NCI-H345 treated with DMSO at 0.1 percent for 48 hours (cell line): ENCODE measurements around the gene SYNGR2.

Experiments
- DNase-seq: peaks from one replicate; lab custom pipeline; 2025; ENCODE audit not compliant: unreplicated experiment; lab: John Stamatoyannopoulos, UW

The SYNGR2 gene

GRCh38 chr17:78168242-78168902 is at the start of gene SYNGR2:
Gene SYNGR2, plus strand, starts transcription at chr17:78168581. Its CDS starts 36 bp downstream, at chr17:78168617.
- DNase-seq: peak; percentile 73

GRCh38 chr17:78118801-78119241 is 49.6 kb upstream of the SYNGR2 start:
- no peak for DNase-seq

DNA sequence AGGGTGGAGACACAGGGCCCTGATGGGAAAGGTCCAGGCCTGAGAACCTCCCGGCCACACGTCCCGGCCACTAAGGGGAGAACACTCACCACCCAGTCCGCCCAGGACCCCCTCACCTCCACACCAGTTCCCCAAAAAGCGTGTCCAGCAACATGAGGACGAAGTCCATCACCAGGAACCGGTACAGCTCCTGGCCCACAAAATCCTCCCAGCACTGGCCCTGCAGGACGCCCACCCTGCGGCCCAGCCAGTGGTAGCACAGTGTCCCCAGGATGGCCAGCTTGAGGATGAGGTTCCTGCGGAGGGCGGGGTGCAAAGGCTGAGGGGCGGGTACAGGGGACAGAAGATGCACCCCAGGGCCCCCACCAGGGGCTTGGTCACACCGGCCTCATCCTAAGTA is 47.8 kb upstream of the SYNGR2 start:
- no peak for DNase-seq

- no peak for DNase-seq
These were observed 47.2 kb upstream of the SYNGR2 start for GRCh38 chr17:78120971-78121800.

DNA sequence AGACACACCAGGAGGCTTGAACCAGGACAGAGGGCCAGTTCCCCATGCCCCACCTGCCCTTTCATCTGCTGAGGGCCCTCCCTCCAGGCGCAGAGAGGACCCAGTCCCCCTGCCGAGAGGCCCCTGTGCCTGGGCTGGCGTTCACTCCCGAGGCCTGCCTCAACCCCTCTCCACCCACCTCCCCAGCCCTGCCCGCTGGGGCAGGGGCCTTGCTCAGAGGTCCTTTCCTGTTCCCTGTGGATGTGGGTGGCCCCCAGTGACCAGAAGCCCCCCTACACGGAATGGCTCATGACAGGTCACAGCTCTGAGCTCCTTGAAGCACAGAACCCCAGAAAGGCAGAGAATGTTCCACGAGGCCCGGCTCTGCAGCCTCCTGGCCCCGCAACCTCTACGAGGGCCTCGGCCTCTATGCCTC is 46.6 kb upstream of the SYNGR2 start:
- no peak for DNase-seq

DNA sequence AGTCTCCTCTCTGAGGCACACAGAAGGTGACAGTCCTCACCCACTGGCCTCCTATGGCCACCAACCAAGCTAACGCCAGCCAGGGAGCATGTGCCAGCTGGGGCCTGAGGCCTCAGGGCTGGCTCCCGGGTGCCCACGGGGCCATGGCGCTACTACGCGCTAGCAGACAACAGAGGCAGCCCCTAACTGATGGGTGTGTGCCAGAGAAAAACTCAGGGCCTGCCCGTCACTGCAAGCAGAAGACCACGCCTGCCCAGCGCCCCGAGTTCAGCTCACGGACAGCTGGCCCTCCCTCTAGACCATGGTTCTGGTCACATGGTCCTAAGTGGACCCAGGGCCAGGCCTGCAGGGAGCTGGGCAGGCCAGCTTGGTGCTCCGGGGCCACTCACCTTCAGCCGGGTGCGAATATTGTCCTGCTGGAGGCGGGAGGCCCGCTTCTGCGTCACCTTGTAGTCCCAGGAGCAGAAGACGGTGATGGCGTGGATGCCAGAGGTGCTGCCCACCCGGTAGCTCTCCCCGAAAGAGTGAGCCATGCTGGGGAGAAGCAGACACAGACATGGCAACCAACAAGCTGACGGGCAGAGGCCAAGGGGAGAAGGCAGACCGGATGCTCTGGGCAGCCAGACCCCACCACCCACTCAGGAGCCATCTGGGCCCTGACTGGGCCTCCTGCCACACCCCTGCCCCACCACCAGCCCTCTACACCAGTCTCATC is 46.0 kb upstream of the SYNGR2 start:
- no peak for DNase-seq

DNA sequence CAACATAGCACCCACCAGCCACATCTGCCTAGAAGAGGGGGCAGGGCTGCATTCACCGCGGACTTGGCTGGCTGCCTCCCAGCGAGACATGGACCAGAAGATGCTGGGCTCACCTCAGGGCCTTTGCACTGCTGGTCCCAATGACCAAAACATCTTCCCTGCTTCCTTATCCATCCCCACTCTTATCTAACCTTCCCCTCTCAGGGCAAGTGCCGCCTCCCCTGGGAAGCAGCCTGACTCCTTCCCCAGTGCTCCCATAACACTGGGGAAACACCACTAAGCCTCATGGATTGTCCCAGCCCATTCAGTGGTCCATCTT is 45.5 kb upstream of the SYNGR2 start:
- DNase-seq: no peak

DNA sequence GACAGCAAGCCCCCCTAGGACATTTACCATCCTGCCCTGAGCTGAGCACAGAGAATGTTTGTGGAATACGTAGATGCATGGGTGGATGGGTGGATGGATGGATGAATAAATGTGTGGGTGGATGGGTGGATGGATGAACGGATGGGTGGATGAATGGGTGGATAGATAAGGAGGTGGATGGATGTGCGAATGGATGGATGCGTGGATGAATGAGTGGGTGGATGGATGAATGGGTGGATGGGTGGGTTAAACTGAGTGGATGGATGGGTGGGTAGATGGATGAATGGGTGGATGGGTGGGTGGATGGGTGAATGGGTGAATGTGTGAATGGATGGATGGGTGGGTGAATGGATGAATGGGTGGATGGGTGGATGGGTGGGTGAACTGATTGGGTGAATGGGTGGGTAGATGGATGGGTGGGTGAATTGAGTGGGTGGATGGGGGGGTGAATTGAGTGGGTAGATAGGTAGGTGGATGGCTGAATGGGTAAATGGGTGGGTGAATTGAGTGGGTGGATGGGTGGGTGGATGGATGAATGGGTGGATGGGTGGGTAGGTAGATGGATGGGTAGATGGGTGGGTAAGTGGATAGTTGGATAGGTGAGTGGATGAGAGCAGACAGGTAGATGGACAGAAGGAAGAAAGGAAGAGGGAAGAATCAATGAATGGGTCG is 45.0 kb upstream of the SYNGR2 start:
- no peak for DNase-seq

DNA sequence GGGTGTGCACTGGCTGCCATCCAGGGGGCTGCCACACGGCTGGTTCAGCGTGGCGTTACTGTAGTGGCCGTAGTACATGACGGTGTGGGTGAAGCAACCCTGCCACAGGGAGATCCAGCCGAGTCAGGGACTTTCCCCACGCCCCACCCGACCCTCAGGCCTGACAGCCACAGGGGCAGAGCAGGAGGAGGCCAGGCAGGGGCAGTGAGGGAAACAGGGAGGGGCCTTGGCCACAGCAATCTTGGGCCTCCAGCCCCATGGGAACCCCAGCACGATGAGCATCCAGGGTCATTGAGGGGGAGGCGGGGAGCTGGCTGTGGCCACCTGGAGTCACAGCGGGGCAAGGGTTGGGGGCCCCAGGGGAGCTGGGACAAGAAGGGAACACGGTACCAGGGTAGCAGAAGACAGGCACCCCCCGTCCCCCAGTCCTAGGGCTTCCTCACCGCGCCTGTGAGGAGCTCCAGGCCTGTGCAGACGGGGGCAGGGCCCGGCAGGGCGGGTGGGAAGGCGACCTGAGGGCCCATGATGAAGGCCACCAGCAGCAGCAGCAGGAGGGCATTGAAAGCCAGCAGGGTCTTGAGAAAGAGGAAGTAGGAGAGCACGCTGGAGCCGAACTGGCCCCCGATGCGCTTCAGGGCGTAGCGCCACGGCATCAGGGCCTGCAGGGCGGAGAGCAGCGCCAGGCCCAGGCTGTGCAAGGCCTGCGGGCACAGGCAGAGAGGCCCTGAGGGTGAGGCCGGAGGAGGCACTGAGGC is 44.1 kb upstream of the SYNGR2 start:
- no peak for DNase-seq

- DNase-seq: no peak
These were observed 43.6 kb upstream of the SYNGR2 start for GRCh38 chr17:78124836-78125137.

- no peak for DNase-seq
These were observed 43.1 kb upstream of the SYNGR2 start for GRCh38 chr17:78125138-78125913.

DNA sequence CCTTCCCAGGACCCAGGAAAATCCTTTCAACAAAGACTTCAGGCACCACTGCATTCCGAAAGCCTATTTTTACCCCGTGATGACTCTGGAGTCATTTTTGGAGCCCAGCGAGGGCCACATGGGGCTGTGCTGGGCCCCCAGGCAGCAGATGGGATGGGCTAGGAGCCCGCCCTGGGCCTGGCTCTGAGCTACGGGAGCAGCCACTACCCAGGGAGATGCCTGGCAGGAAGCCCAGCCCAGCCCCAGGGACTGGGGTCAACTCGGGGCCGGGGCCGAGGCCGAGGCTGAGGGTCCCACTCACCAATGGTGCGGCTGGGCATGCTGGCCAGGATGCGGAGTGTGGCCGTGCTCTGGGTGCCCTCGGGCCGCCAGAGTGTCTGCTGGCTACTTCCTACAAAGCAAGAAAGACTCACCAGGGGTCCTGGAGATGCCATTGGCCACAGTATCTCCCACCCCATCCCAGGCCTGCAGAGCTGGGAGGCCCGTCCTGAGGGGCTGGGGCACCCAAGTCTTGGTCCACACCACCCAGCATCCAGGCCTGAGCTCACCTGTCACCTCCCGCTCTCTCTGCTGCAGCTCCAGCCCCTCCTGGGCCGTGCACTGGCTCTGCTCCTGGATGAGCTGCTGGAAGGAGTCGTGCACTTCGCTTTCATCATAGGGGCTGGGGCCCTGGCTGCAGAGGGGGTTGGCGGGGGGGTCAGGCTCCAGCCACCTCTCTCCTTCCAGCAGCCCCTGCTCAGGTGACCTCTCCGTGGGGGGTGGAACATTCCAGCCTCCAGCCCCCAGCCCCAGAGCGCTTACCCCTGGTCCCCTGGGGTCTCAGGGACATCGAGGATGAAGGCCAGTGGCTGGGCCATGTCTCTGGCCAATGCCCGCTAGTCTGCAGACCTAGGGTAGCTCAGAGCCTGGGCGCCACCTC is 42.1 kb upstream of the SYNGR2 start:
- DNase-seq: no peak

GRCh38 chr17:78126895-78127238 is 41.5 kb upstream of the SYNGR2 start:
- no peak for DNase-seq

- no peak for DNase-seq
These were observed 41.0 kb upstream of the SYNGR2 start for GRCh38 chr17:78127239-78127887.

- DNase-seq: no peak
These were observed 40.4 kb upstream of the SYNGR2 start for GRCh38 chr17:78127888-78128550.

- DNase-seq: peak; percentile 59
These were observed 39.6 kb upstream of the SYNGR2 start, which contains the start of gene TMC6 for GRCh38 chr17:78128551-78129350. Gene TMC6, minus strand, starts transcription at chr17:78128755. Its CDS starts 1,923 bp downstream, at chr17:78126832.
